HepG2 (cell line): ENCODE measurements around the gene DSCAML1. TPM values are rescaled to one million over a fixed set of nuclear protein-coding genes. Genes with fewer than 3 reads are reported as not detected.

Experiments
- ATAC-seq: fragments of 200-7000 bp; cut with Tn5 transposase; 3 replicates; pipeline ENCODE4 v1.9.1; 2020; ENCODE audit warnings: mild to moderate bottlenecking, moderate library complexity
- BruUV-seq: library from RNA; stranded (reverse); fragments of 400-500 nt; replicated peaks from 2 replicates; lab custom pipeline; 2021; lab: Mats Ljungman, UMichigan
- CTCF ChIA-PET: fragments of 300-600 bp; formaldehyde crosslinking; extraction: SDS; loops from one replicate; lab custom pipeline; 2021; ENCODE audit warnings: low total read pairs, inconsistent platforms, low intra/inter-chr PET ratio; lab: Yijun Ruan, JAX
- POLR2A ChIA-PET: fragments of 350-600 bp; sonication (Branson Sonifier 250); formaldehyde crosslinking; loops from one replicate; lab custom pipeline; 2020; ENCODE audit warnings: antibody characterized with exemption, inconsistent platforms; lab: Yijun Ruan, JAX
- DNase-seq: peaks from one replicate; pipeline ENCODE4 v3.0.0-alpha.2; 2015; ENCODE audit warnings: low spot score
- FAIRE-seq: peaks from 3 replicates; lab custom pipeline; 2011; peaks lifted over from hg19 to GRCh38; lab: Jason Lieb, UNC
- H2AFZ ChIP-seq: one replicate; pipeline ENCODE4 v1.6.1; 2011; ENCODE audit warnings: low read length, inconsistent platforms
- H3K27ac ChIP-seq: fragments of 300-600 bp; 3 replicates; pipeline ENCODE4 v1.8.0; 2011; ENCODE audit warnings: mixed run types, mild to moderate bottlenecking, mixed read lengths, low read length, inconsistent platforms; ENCODE audit not compliant: insufficient read depth; ENCODE audit errors: extremely low read length
- H3K27me3 ChIP-seq, 2 experiments: fragments of 200-600 bp in 1 of 2; 2 replicates in 1 of 2; 3 replicates in 1 of 2; pipeline versions ENCODE4 v1.6.0 to v1.8.0; 2011; ENCODE audit warnings: low read length in 2 of 2, mild to moderate bottlenecking in 2 of 2, moderate library complexity in 2 of 2, inconsistent platforms in 1 of 2; ENCODE audit not compliant: insufficient read depth in 2 of 2, control insufficient read depth in 1 of 2
- H3K36me3 ChIP-seq, 2 experiments: fragments of 200-600 bp in 1 of 2; replicated peaks in 1 of 2; 2 replicates in 1 of 2; 3 replicates in 1 of 2; pipeline versions ENCODE4 v1.5.1 to v1.8.0; 2011; ENCODE audit warnings: low read length in 2 of 2, inconsistent platforms in 1 of 2; ENCODE audit not compliant: insufficient read depth in 2 of 2, control insufficient read depth in 1 of 2
- H3K4me1 ChIP-seq: 2 replicates; pipeline ENCODE4 v1.5.1; 2012; ENCODE audit warnings: low read length, inconsistent platforms; ENCODE audit not compliant: insufficient read depth
- H3K4me2 ChIP-seq: 2 replicates; pipeline ENCODE4 v1.6.0; 2011; ENCODE audit warnings: low read depth, low read length, inconsistent platforms
- H3K4me3 ChIP-seq, 3 experiments: fragments of 200-600 bp in 1 of 3; sonication (generic), shearing (Covaris generic) in 1 of 3; replicated peaks in 1 of 3; 2 replicates each; pipeline ENCODE4 v1.5.1; 2011 to 2016; ENCODE audit warnings: low read length in 3 of 3, inconsistent platforms in 2 of 3, low read depth in 2 of 3, mild to moderate bottlenecking in 2 of 3, control low read depth in 1 of 3, mixed read lengths in 1 of 3; ENCODE audit not compliant: insufficient read depth in 1 of 3
- H3K79me2 ChIP-seq: one replicate; pipeline ENCODE4 v1.6.1; 2011; ENCODE audit warnings: low read length, inconsistent platforms; ENCODE audit not compliant: insufficient read depth
- H3K9ac ChIP-seq: 2 replicates; pipeline ENCODE4 v1.6.0; 2011; ENCODE audit warnings: mild to moderate bottlenecking, low read depth, low read length, inconsistent platforms; ENCODE audit not compliant: insufficient read depth
- H3K9me3 ChIP-seq: 2 replicates; pipeline ENCODE4 v1.5.1; 2012; ENCODE audit warnings: mild to moderate bottlenecking, low read length
- H4K20me1 ChIP-seq: 2 replicates; pipeline ENCODE4 v1.6.0; 2011; ENCODE audit warnings: inconsistent platforms, mild to moderate bottlenecking, low read length, moderate library complexity; ENCODE audit not compliant: insufficient read depth
- ASH2L ChIP-seq: fragments of 300-600, 200-600 bp; sonication (generic); IDR thresholded peaks from 2 replicates; pipeline ENCODE4 v1.7.0; 2017; ENCODE audit warnings: low read depth, mild to moderate bottlenecking, moderate library complexity, mixed read lengths, low read length; ENCODE audit not compliant: insufficient read length
- CSRNP1 ChIP-seq: sonication (generic); formaldehyde crosslinking; IDR thresholded peaks from 2 replicates; pipeline ENCODE4 v1.8.1; 2023; ENCODE audit warnings: mild to moderate bottlenecking, missing genetic modification reagents
- FOXJ3 ChIP-seq: sonication (generic); formaldehyde crosslinking; IDR thresholded peaks from 2 replicates; pipeline ENCODE4 v1.4.0; 2020; ENCODE audit warnings: missing genetic modification reagents, mild to moderate bottlenecking, borderline replicate concordance
- MLLT10 ChIP-seq: sonication (generic); formaldehyde crosslinking; IDR thresholded peaks from 2 replicates; pipeline ENCODE4 v1.4.0; 2020; ENCODE audit warnings: missing genetic modification reagents
- U2AF1 ChIP-seq: fragments of 200-400 bp; formaldehyde crosslinking; optimal IDR thresholded peaks from 2 replicates; pipeline ENCODE3; 2017; ENCODE audit warnings: mild to moderate bottlenecking, low read depth, low read length
- ZNF207 ChIP-seq: fragments of 450-650 bp; IDR thresholded peaks from 2 replicates; pipeline ENCODE4 v1.6.1; 2016; ENCODE audit warnings: antibody characterized with exemption, borderline replicate concordance
- ZNF713 ChIP-seq: sonication (generic); formaldehyde crosslinking; IDR thresholded peaks from 2 replicates; pipeline ENCODE4 v1.4.0; 2020; ENCODE audit warnings: mild to moderate bottlenecking, missing genetic modification reagents
- ZSCAN12 ChIP-seq: sonication (generic); formaldehyde crosslinking; IDR thresholded peaks from 2 replicates; pipeline ENCODE4 v1.9.0; 2021; ENCODE audit warnings: mild to moderate bottlenecking, missing genetic modification reagents
- WGBS: methylation state at CpG from one replicate; pipeline ENCODE4 v1.1.6; 2017; ENCODE audit warnings: low lambda C conversion rate; 5-methylcytosine and 5-hydroxymethylcytosine counted together
- in situ Hi-C: cut with HindIII; loops from 2 replicates; pipeline ENCODE4 v1.10.0; 2017; ENCODE audit warnings: low pct_unique_long_range_greater_than_20kb; ENCODE audit not compliant: extremely low pct_ligation_motif_present
- intact Hi-C: fragments of 100-400 bp; cut with micrococcal nuclease; formaldehyde crosslinking; loops from one replicate; pipeline ENCODE4 v1.10.0; 2022; ENCODE audit not compliant: unreplicated experiment
- polyA plus RNA-seq, 8 experiments: library from polyadenylated mRNA; depleted of rRNA in 3 of 8; stranded (reverse) in 7 of 8; unstranded in 1 of 8; fragments of >200 nt; fragmentation: Illumina TruSeq in 4 of 8; extraction: Trizol in 4 of 8; gene quantifications; 2 replicates each; pipeline versions ENCODE4 v1.2.1 to v1.2.3, GENCODE V29; 2011 to 2016; ENCODE audit warnings: low read depth in 4 of 8, missing spikeins in 1 of 8, mixed read lengths in 1 of 8; ENCODE audit not compliant: insufficient read depth in 1 of 8
- total RNA-seq, 5 experiments: library from RNA; depleted of rRNA; stranded (reverse); fragments of >200 nt; fragmentation: Illumina TruSeq; extraction: Trizol; gene quantifications; 2 replicates each; pipeline ENCODE4 v1.2.3, GENCODE V29; 2016; ENCODE audit warnings: low read depth in 1 of 5
- TF ChIP-seq, protein P1 (sequence below): IDR thresholded peaks from 2 replicates; pipeline ENCODE4 v1.6.1; 2016; ENCODE audit warnings: low read depth, control low read depth
- TF ChIP-seq, protein P2 (sequence below): IDR thresholded peaks from 2 replicates; pipeline ENCODE4 v1.6.1; 2016; ENCODE audit warnings: control low read depth
- TF ChIP-seq, protein P3 (sequence below): sonication (generic); formaldehyde crosslinking; conservative IDR thresholded peaks from 2 replicates; pipeline ENCODE4 v1.4.0; 2020; ENCODE audit warnings: missing genetic modification reagents
- TF ChIP-seq, protein P4 (sequence below): sonication (generic); formaldehyde crosslinking; IDR thresholded peaks from 2 replicates; pipeline ENCODE4 v1.5.0; 2020; ENCODE audit warnings: missing genetic modification reagents
- TF ChIP-seq, protein P5 (sequence below): sonication (generic); formaldehyde crosslinking; IDR thresholded peaks from 2 replicates; pipeline ENCODE4 v1.4.0; 2020; ENCODE audit warnings: missing genetic modification reagents

The DSCAML1 gene
- total and polyA plus RNA-seq, 2 of the 13 experiments (the other 11 are each of a cell fraction or from before 2014, with no cell fraction given): 0.29 to 0.40 TPM

DNA sequence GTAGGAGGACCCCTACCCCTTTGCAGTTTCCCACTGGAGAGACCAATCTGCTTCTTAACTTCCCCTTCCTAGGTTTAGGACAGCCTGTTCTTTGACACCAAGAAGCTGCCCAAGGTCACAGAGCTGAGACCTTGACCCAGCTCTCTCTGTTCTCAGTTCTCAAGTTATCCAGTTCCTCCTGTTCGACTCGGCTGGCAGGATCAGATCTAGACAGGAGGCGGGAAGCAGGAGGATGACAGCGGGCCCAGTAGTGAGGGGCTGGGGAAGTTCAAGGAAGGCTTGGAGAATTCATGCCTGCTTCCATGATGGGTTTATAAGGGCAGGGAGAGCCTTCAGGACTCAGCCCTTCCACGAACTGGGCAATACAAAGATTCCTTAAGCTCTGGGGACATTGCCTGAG lies 210.6 kb downstream of the DSCAML1 start (continued):
- TF ChIP-seq, protein P1, sequence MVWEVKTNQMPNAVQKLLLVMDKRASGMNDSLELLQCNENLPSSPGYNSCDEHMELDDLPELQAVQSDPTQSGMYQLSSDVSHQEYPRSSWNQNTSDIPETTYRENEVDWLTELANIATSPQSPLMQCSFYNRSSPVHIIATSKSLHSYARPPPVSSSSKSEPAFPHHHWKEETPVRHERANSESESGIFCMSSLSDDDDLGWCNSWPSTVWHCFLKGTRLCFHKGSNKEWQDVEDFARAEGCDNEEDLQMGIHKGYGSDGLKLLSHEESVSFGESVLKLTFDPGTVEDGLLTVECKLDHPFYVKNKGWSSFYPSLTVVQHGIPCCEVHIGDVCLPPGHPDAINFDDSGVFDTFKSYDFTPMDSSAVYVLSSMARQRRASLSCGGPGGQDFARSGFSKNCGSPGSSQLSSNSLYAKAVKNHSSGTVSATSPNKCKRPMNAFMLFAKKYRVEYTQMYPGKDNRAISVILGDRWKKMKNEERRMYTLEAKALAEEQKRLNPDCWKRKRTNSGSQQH: no peak
- TF ChIP-seq, protein P2, sequence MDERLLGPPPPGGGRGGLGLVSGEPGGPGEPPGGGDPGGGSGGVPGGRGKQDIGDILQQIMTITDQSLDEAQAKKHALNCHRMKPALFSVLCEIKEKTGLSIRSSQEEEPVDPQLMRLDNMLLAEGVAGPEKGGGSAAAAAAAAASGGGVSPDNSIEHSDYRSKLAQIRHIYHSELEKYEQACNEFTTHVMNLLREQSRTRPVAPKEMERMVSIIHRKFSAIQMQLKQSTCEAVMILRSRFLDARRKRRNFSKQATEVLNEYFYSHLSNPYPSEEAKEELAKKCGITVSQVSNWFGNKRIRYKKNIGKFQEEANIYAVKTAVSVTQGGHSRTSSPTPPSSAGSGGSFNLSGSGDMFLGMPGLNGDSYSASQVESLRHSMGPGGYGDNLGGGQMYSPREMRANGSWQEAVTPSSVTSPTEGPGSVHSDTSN (CRISPR knock-in tag): no peak

DNA sequence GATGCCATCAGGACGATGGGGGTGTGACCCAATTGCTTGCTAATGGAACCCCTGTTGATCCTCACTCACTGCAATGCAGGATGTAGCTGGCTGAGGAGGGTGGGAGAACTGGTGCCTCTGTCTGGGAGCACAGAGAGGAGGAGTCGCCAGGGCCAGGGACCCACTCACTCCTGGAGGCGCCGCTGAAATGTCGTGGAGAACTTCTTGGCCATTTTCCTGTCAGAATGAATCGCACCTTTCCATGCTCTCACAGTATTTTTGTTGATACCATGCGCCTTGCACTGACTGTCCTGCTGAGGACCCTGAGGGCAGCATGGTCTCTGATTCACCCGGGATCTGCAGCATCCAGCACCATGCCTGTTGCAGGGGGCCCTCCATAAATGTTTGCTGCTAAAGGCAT lies 211.4 kb downstream of the DSCAML1 start:
- Histone ChIP-seq H3K9me3 (no peaks in the 10 kb centered on the region), H3K27me3 (peaks cover 4 to 10% of the 10 kb centered on the region in 2 experiments; a peak in 3 of 5 replicates), H3K4me3 (no peak overlapping the region), H3K4me2 (no peak overlapping the region), H3K27ac (no peak overlapping the region), H3K36me3 (no peaks in the 10 kb centered on the region), H3K9ac (no peak overlapping the region), H4K20me1 (no peaks in the 10 kb centered on the region), H3K4me1 (no peaks in the 10 kb centered on the region), H2AFZ (no peak overlapping the region), H3K79me2 (no peaks in the 10 kb centered on the region)
- DNase-seq: no peak
- BruUV-seq: no TSS peak
- FAIRE-seq: no peak
- POLR2A ChIA-PET: no interaction called here
- in situ Hi-C loops: no loop called here
- intact Hi-C loops: no loop called here
- CTCF ChIA-PET: no interaction called here
- TF ChIP-seq FOXJ3 (CRISPR knock-in tag) (no peak), ASH2L (no peak), U2AF1 (no peak), MLLT10 (CRISPR knock-in tag) (no peak), CSRNP1 (no peak), ZNF207 (no peak), ZSCAN12 (CRISPR knock-in tag) (no peak), ZNF713 (CRISPR knock-in tag) (no peak)
- TF ChIP-seq, protein P3, sequence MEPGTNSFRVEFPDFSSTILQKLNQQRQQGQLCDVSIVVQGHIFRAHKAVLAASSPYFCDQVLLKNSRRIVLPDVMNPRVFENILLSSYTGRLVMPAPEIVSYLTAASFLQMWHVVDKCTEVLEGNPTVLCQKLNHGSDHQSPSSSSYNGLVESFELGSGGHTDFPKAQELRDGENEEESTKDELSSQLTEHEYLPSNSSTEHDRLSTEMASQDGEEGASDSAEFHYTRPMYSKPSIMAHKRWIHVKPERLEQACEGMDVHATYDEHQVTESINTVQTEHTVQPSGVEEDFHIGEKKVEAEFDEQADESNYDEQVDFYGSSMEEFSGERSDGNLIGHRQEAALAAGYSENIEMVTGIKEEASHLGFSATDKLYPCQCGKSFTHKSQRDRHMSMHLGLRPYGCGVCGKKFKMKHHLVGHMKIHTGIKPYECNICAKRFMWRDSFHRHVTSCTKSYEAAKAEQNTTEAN (CRISPR knock-in tag): no peak
- TF ChIP-seq, protein P4, sequence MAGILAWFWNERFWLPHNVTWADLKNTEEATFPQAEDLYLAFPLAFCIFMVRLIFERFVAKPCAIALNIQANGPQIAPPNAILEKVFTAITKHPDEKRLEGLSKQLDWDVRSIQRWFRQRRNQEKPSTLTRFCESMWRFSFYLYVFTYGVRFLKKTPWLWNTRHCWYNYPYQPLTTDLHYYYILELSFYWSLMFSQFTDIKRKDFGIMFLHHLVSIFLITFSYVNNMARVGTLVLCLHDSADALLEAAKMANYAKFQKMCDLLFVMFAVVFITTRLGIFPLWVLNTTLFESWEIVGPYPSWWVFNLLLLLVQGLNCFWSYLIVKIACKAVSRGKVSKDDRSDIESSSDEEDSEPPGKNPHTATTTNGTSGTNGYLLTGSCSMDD (CRISPR knock-in tag): no peak
- TF ChIP-seq, protein P5, sequence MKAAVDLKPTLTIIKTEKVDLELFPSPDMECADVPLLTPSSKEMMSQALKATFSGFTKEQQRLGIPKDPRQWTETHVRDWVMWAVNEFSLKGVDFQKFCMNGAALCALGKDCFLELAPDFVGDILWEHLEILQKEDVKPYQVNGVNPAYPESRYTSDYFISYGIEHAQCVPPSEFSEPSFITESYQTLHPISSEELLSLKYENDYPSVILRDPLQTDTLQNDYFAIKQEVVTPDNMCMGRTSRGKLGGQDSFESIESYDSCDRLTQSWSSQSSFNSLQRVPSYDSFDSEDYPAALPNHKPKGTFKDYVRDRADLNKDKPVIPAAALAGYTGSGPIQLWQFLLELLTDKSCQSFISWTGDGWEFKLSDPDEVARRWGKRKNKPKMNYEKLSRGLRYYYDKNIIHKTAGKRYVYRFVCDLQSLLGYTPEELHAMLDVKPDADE: no peak
- no peak for ATAC-seq
- 22% methylated on average over 5 of the region's 8 CpGs for WGBS
